ENCODE results near the gene FMN1.

GRCh38 chr15:33188159-33188558 lies 6.4 kb downstream of the FMN1 start:
- TF ChIP-seq POLR2A (IDR thresholded peaks at IDR 0.05) = no peak
- no peak for TF ChIP-seq CTCF (IDR thresholded peaks at IDR 0.05)

All from esophagus squamous epithelium (tissue), 4 donors.